Transverse colon (tissue), 4 donors: Measurements from ENCODE around the gene SYNJ2. TPM values are rescaled to one million over a fixed set of nuclear protein-coding genes. Genes with fewer than 3 reads are reported as not detected.

ENCODE experiments used
- DNase-seq: peaks from one replicate; pipeline ENCODE4 v3.0.0-alpha.2; 2019
- H3K27ac ChIP-seq, 4 donors: fragments of 200-600 bp; sonication (generic); 2 replicates each; pipeline ENCODE4 v1.5.1; 2016 to 2018; ENCODE audit warnings: inconsistent platforms in 4 of 4
- H3K27me3 ChIP-seq: fragments of 200-600 bp; sonication (generic); 2 replicates; pipeline ENCODE4 v1.5.1; 2017; ENCODE audit warnings: inconsistent platforms
- H3K36me3 ChIP-seq, 4 donors: fragments of 200-600 bp; sonication (generic); 2 replicates each; pipeline ENCODE4 v1.5.1; 2017 to 2019; ENCODE audit warnings: inconsistent platforms in 4 of 4
- H3K4me1 ChIP-seq, 4 donors: fragments of 200-600 bp; sonication (generic); 2 replicates each; pipeline ENCODE4 v1.5.1; 2017 to 2020; ENCODE audit warnings: inconsistent platforms in 4 of 4
- H3K4me3 ChIP-seq, 4 donors: fragments of 200-600 bp; sonication (generic); 1 replicate in 1 of 4; 2 replicates in 3 of 4; pipeline versions ENCODE4 v1.5.1 to v1.6.1; 2017 to 2019; ENCODE audit warnings: inconsistent platforms in 4 of 4
- H3K9me3 ChIP-seq, 2 donors: fragments of 200-600 bp; sonication (generic); 2 replicates each; pipeline ENCODE4 v1.5.1; 2017 to 2019; ENCODE audit warnings: inconsistent platforms in 2 of 2
- CTCF ChIP-seq, 5 experiments: fragments of 200-600 bp in 3 of 5; fragments of 450-650 bp in 2 of 5; sonication (generic) in 3 of 5; IDR thresholded peaks; 1 replicate in 2 of 5; 2 replicates in 3 of 5; pipeline ENCODE4 v1.5.1; 2016 to 2017; ENCODE audit warnings: antibody characterized with exemption in 5 of 5, inconsistent platforms in 3 of 5, mild to moderate bottlenecking in 2 of 5, moderate library complexity in 1 of 5
- EP300 ChIP-seq: sonication (generic); formaldehyde crosslinking; IDR thresholded peaks from one replicate; pipeline ENCODE4 v1.6.1; 2017; ENCODE audit warnings: antibody characterized with exemption, low read depth
- POLR2A ChIP-seq: fragments of 450-650 bp; IDR thresholded peaks from one replicate; pipeline ENCODE4 v1.6.1; 2016; ENCODE audit warnings: antibody characterized with exemption, mild to moderate bottlenecking, moderate library complexity
- POLR2AphosphoS5 ChIP-seq, 3 donors: sonication (generic); formaldehyde crosslinking; IDR thresholded peaks; one replicate each; pipeline ENCODE4 v1.6.1; 2016; ENCODE audit warnings: antibody characterized with exemption in 3 of 3
- WGBS, 2 donors: methylation state at CpG; one replicate each; pipeline ENCODE4 v1.1.5; 2018; ENCODE audit warnings: low coverage in 1 of 2; 5-methylcytosine and 5-hydroxymethylcytosine counted together
- in situ Hi-C, 4 donors: fragments of 200-750 bp; cut with MboI; loops; one replicate each; pipeline versions ENCODE4 v1.15.0 to v1.15.1; 2017; ENCODE audit warnings: low sequenced_read_pairs in 3 of 4, low pct_ligation_motif_present in 1 of 4, low pct_unique_long_range_greater_than_20kb in 1 of 4
- intact Hi-C: fragments of 100-400 bp; cut with DNase I; formaldehyde crosslinking; loops from one replicate; pipeline ENCODE4 v1.15.1; 2023; ENCODE audit warnings: low total_unique reads
- total RNA-seq, 4 donors: library from RNA; depleted of rRNA; stranded (reverse); fragments of >200 nt; gene quantifications; one replicate each; pipeline ENCODE4 v1.1.0, GENCODE V29; 2016

Gene SYNJ2
- total RNA-seq, 4 donors from 2014 or later: 27.8 to 42.6 (median 31.8) TPM

- in situ Hi-C loops (no loop called here), intact Hi-C loops (loop anchor here (10.0 kb wide), 1 partner anchor 92 kb away; the partner anchor contains the start of gene SYNJ2)
- Histone ChIP-seq H3K9me3 (no peaks in the 10 kb centered on the region), H3K27ac (no peak overlapping the region), H3K27me3 (no peaks in the 10 kb centered on the region), H3K4me3 (no peak overlapping the region), H3K36me3 (peaks cover 0 to 18% (median 9%) of the 10 kb centered on the region in 4 donors), H3K4me1 (peaks cover 0 to 6% (median 0%) of the 10 kb centered on the region in 4 donors)
- DNase-seq: no peak
- TF ChIP-seq EP300: no peak
- TF ChIP-seq CTCF (IDR thresholded peaks at IDR 0.05): no peak
- TF ChIP-seq POLR2AphosphoS5 (IDR thresholded peaks at IDR 0.05): no peak
- no peak for TF ChIP-seq POLR2A
- WGBS, 2 donors: 78 to 95% methylated on average over 9 to 18 of the region's 18 CpGs
Observed at GRCh38 chr6:158076548-158076947, 94.9 kb downstream of the SYNJ2 start.

- intact Hi-C loops (loop anchor here (10.0 kb wide), 1 partner anchor 93 kb away; the partner anchor contains the start of gene SYNJ2), in situ Hi-C loops (no loop called here)
- no peak for TF ChIP-seq POLR2AphosphoS5 (IDR thresholded peaks at IDR 0.05)
- TF ChIP-seq EP300: no peak
- no peak for TF ChIP-seq POLR2A
- TF ChIP-seq CTCF (IDR thresholded peaks at IDR 0.05): no peak
- Histone ChIP-seq H3K4me1 (no peaks in the 10 kb centered on the region), H3K27ac (no peak overlapping the region), H3K27me3 (no peaks in the 10 kb centered on the region), H3K9me3 (no peaks in the 10 kb centered on the region), H3K36me3 (peaks cover 0 to 21% (median 7%) of the 10 kb centered on the region in 4 donors), H3K4me3 (no peak overlapping the region)
- WGBS, 2 donors: 88 to 91% methylated on average over 6 to 10 of the region's 10 CpGs
- DNase-seq: no peak
Observed at GRCh38 chr6:158077676-158078075, 96.0 kb downstream of the SYNJ2 start.

GRCh38 chr6:158078320-158078719, 96.7 kb downstream of the SYNJ2 start:
- Histone ChIP-seq H3K27me3 (no peaks in the 10 kb centered on the region), H3K4me3 (no peak overlapping the region), H3K36me3 (peaks cover 0 to 21% (median 9%) of the 10 kb centered on the region in 4 donors), H3K4me1 (no peaks in the 10 kb centered on the region), H3K27ac (no peak overlapping the region), H3K9me3 (no peaks in the 10 kb centered on the region)
- in situ Hi-C loops (no loop called here), intact Hi-C loops (loop anchor here (10.0 kb wide), 1 partner anchor 94 kb away; the partner anchor contains the start of gene SYNJ2)
- TF ChIP-seq POLR2A (no peak), POLR2AphosphoS5 (IDR thresholded peaks at IDR 0.05) (no peak), EP300 (no peak), CTCF (IDR thresholded peaks at IDR 0.05) (no peak)
- DNase-seq: no peak
- WGBS, 2 donors: 79 to 88% methylated on average over 4 to 7 of the region's 7 CpGs

GRCh38 chr6:158080849-158081656, 99.4 kb downstream of the SYNJ2 start:
- 89 to 91% methylated on average over 11 to 18 of the region's 18 CpGs for WGBS, 2 donors
- Histone ChIP-seq H3K27ac (no peak overlapping the region), H3K36me3 (peaks cover 0 to 33% (median 10%) of the 10 kb centered on the region in 4 donors), H3K4me3 (no peak overlapping the region), H3K27me3 (no peaks in the 10 kb centered on the region), H3K9me3 (no peaks in the 10 kb centered on the region), H3K4me1 (no peaks in the 10 kb centered on the region)
- in situ Hi-C loops (no loop called here), intact Hi-C loops (no loop called here)
- DNase-seq: no peak
- no peak for TF ChIP-seq POLR2AphosphoS5 (IDR thresholded peaks at IDR 0.05)
- no peak for TF ChIP-seq CTCF (IDR thresholded peaks at IDR 0.05)
- no peak for TF ChIP-seq EP300
- TF ChIP-seq POLR2A: no peak
